HG03469 (cell line): ENCODE data around the gene PRC1.

Experiments used
- ATAC-seq: cut with Tn5 transposase; IDR thresholded peaks from one replicate; pipeline ENCODE4 v1.9.1; 2021; ENCODE audit warnings: mild to moderate bottlenecking, moderate library complexity, moderate number of reproducible peaks; ENCODE audit not compliant: unreplicated experiment

PRC1 gene

GRCh38 chr15:90955624-90956273, 38.6 kb downstream of the PRC1 start:
- no peak for ATAC-seq

DNA sequence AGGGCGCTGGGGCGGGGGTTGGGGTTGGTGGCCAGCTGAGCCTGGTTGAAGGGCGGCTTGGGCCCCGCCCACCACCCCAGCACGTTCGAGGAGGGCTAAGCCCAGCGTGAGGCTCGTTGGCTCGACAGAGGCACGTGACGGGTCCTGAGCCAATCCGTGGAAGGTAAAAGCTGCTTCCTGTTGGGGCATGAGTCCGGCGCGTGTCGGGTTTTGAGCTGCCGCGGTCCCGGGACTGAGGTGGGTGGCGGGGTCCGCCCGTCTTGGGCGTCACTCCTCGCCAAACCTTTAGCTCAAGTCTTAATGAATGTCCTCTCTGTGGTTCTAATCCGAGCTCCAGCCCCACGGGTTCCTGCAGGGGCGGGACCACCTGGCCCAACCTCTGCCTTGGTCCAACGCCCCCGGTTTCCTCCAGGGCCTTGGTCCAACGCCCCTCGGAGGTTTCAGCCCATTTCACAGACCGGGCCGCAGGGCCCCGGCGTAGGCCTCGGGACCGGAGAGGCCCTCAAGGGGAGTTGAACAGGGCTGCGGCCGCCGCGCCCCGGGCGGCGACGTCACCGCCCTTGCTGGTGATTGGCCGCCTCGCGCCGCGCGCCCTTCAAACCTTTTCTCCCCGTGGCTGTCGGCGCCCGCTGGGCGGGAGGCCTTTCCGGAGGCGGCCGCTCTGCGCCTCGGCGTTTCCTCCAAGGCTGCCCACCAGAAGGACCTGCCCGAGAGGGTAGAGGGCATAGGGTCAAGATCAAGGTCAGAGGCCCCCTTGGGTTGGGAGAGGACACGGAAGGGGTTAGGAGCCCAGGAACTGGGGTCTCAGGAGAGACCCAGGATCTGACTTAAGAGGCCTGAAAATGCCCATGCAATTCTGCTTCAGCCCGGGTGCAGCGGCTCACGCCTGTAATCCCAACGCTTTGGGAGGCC, 39.4 kb downstream of the PRC1 start, which contains the start of gene RCCD1:
TSS of gene RCCD1 (plus strand) at position 173 of the 912 bp plus-strand sequence. CDS start 1,851 bp downstream, outside the sequence.
- ATAC-seq, result peak; percentile 75

DNA sequence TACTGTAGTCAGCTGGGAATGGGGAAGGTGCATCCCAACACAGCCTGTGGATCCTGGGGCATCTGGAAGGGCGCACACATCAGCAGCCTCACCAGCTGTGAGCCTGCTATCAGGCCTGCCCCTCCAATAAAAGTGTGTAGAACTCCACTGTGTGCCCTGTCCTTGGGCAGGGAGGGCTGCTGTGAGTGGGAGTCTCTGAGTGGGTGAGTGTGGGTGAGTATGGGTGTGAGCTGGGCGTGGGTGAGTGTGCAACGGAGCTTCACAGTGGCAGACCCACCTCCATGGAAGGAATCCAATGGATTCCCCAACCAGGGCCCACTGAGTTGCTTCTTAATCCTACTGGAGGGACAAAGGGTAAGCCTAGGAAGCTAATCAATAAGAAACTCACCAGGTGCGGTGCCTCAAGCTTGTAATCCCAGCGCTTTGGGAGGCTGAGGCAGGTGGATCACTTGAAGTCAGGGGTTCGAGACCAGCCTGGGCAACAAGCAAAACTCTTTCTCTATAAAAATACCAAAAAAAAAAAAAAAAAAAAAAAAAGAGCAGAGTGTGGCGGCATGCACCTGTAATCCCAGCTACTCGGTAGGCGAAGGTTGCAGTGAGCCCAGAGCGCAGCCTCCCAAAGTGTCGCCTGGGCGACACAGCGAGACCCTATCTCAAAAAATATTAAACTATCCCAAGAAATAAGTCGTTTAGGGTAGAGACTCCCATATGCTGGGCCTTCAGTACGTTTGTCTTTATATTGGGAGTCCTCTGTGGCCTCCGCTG, 40.2 kb downstream of the PRC1 start:
- no peak for ATAC-seq

DNA sequence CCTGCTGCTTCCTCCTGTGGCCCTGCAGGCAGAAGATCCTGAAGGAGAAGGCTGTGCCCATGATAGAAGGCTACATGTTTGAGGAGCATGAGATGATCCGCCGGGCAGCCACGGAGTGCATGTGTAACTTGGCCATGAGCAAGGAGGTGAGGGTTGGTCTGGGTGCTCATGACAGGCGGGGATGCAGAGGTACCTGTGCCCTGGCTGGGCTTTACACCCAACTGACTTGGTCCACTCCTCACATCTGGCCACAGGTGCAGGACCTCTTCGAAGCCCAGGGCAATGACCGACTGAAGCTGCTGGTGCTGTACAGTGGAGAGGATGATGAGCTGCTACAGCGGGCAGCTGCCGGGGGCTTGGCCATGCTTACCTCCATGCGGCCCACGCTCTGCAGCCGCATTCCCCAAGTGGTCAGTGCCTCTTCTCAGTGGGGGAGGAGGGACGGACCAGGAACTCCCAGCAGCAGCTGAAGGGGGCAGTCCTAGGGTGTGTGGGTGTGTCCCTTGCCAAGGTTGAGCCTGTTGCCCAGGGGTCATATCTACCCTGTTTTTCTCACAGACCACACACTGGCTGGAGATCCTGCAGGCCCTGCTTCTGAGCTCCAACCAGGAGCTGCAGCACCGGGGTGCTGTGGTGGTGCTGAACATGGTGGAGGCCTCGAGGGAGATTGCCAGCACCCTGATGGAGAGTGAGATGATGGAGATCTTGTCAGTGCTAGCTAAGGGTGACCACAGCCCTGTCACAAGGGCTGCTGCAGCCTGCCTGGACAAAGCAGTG, 41.2 kb downstream of the PRC1 start:
- ATAC-seq, result no peak

DNA sequence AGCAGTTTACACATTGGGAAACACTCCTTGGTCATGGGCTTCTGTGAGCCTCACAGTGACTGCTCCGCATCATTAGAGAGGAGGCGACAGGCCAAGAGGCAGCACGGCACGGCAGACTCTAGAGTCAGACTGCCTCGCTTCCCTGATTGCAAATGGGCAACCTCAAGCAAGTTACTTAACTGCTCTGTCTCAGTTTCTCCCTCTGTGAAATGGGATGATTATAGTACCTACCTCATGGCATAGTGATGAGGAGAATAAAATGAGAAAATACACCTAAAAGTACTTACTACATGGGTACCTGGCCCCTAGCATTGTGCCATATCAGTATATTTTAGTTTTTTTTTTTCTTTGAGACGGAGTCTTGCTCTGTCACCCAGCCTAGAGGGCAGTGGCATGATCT, 43.7 kb downstream of the PRC1 start:
- no peak for ATAC-seq

DNA sequence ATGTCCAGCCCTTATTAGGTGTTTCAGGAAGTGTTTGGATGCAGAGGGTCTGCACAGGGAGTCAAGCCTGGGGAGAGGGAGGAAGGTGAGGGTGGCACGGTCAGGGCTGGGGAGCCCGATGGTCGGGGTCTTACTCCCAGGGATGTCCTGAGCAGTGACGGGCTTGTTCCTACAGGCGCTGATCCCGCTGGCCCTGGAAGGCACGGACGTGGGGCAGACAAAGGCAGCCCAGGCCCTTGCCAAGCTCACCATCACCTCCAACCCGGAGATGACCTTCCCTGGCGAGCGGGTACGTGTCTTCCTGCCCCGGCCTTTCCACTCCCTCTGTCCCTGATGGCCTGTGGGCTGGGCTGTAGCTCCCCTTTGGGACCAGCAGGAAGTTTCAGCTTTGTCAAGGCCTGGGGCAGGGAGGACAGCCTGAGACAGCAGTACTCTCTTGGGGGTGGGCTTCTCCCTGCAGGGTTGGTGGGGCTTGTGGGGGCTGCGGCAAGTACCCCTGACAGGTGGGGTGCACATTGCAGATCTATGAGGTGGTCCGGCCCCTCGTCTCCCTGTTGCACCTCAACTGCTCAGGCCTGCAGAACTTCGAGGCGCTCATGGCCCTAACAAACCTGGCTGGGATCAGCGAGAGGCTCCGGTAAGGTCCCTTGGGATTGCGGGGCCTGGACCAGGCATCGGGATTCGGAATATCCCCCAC, 44.2 kb downstream of the PRC1 start:
- ATAC-seq, result no peak

GRCh38 chr15:90948506-90948905, 45.8 kb downstream of the PRC1 start:
- no peak for ATAC-seq

- no peak for ATAC-seq
These were observed 46.6 kb downstream of the PRC1 start for GRCh38 chr15:90947577-90948357.

- no peak for ATAC-seq
These were observed 47.3 kb downstream of the PRC1 start for GRCh38 chr15:90946941-90947576.

DNA sequence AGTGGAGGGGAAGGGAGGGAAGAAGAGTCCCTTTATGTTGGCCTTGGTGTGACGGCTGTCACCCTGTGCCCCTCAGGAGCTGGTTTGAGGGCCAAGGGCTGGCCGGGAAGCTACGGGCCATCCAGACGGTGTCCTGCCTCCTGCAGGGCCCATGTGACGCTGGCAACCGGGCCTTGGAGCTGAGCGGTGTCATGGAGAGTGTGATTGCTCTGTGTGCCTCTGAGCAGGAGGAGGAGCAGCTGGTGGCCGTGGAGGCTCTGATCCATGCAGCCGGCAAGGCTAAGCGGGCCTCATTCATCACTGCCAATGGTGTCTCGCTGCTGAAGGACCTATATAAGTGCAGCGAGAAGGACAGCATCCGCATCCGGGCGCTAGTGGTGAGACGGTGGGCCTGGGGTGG, 47.8 kb downstream of the PRC1 start:
- ATAC-seq, result no peak

DNA sequence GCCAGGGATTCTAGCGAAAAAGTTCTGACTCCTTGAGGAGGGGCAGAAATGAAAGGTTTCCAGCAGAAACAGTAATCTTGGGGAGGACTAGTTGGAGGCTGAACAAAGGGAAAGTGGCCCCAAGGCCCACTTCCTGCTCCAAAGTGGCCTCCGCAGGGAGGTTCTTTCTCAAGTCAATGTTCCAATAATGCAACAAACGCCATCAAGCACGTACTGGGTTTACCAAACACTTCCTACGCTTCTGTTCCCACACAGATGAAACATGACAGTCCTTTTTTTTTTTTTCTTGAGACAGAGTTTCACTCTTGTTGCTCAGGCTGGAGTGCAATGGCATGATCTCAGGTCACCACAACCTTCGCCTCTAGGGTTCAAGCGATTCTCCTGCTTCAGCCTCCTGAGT, 49.2 kb downstream of the PRC1 start:
- ATAC-seq, result no peak

- ATAC-seq, result no peak
These were observed 51.8 kb downstream of the PRC1 start for GRCh38 chr15:90942354-90943120.

DNA sequence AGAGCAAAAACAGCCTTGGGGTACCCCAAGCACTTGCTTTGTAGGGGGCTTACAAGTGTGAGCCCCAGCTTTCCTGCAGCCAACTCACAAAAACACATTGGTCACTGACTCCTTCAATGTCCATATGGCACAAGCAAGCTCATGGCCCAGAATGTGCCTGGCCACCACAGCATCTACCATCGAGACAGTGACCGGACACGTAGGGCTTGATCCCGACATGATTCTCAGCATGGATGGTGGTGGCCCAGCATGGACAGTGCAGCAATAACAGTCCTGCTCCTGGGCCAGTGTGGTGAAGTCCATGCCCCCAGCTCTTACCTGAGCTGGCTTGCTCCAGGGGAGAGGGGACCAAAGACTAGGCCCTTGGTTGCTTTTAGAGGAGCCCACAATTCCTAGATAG, 53.3 kb downstream of the PRC1 start:
- ATAC-seq, result no peak

DNA sequence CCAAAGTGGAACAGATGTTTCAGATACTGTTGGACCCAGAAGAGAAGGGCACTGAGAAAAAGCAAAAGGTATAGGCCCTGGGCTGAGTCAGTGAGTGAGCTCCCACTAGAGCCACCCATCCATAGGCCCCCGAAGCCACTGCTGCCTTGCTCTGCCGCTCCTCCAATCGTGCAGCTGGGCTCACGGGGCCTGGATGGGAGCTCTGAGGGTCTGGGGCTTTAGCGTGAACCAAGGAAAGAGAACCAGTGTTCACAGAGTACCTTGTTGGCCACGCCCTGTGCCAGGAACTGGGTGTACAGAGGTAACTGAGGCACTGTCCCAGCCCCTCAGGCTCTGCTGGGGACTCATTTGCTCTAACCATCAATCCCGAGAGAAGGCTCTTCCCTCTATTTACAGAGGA, 54.6 kb downstream of the PRC1 start:
- ATAC-seq, result no peak

- no peak for ATAC-seq
These were observed 56.1 kb downstream of the PRC1 start for GRCh38 chr15:90938261-90938660.

- ATAC-seq, result no peak
These were observed 57.5 kb downstream of the PRC1 start for GRCh38 chr15:90936823-90937222.

- peak; percentile 37 for ATAC-seq
These were observed 59.2 kb downstream of the PRC1 start, which contains the start of gene UNC45A for GRCh38 chr15:90934949-90935751. Gene UNC45A, plus strand, starts transcription at chr15:90935285. Its CDS starts 40 bp downstream, at chr15:90935325.
